A549 (cell line): Measurements from ENCODE around the gene HECTD2. TPM values are rescaled to one million over a fixed set of nuclear protein-coding genes. Genes with fewer than 3 reads are reported as not detected.

Source experiments
- ATAC-seq, 2 experiments: fragments of 200-7000 bp in 1 of 2; fragments of >200 bp in 1 of 2; cut with Nextera tagmentation in 1 of 2; cut with Tn5 transposase in 1 of 2; 3 replicates each; pipeline versions ENCODE4 v1.8.0 to v1.9.1; 2018 to 2020; ENCODE audit warnings: mild to moderate bottlenecking in 1 of 2, moderate library complexity in 1 of 2
- CTCF ChIA-PET: fragments of 300-600 bp; sonication (Branson Sonifier 250); formaldehyde crosslinking; extraction: SDS; loops from one replicate; lab custom pipeline; 2021; ENCODE audit warnings: antibody characterized with exemption, inconsistent platforms; lab: Yijun Ruan, JAX
- POLR2A ChIA-PET: fragments of 350-600 bp; formaldehyde crosslinking; extraction: SDS; loops from one replicate; lab custom pipeline; 2021; ENCODE audit warnings: antibody characterized with exemption, inconsistent platforms; lab: Yijun Ruan, JAX
- DNase-seq, 2 experiments: peaks; one replicate each; pipeline versions ENCODE4 v3.0.0 to v3.0.0-alpha.2; 2011 to 2016; ENCODE audit warnings: low read depth in 1 of 2, low spot score in 1 of 2
- FAIRE-seq: peaks from 2 replicates; lab custom pipeline; 2011; peaks lifted over from hg19 to GRCh38; lab: Jason Lieb, UNC
- H3K27ac ChIP-seq, 2 experiments: fragments of >200 bp; sonication (Bioruptor Twin); formaldehyde crosslinking; 3 replicates each; pipeline ENCODE4 v1.5.1; 2016 to 2017
- H3K4me1 ChIP-seq: fragments of >200 bp; sonication (Bioruptor Twin); formaldehyde crosslinking; 3 replicates; pipeline ENCODE4 v1.6.1; 2016
- H3K4me2 ChIP-seq: fragments of >200 bp; sonication (Bioruptor Twin); formaldehyde crosslinking; 3 replicates; pipeline ENCODE4 v1.6.1; 2016
- H3K4me3 ChIP-seq: fragments of >200 bp; sonication (Bioruptor Twin); formaldehyde crosslinking; 3 replicates; pipeline ENCODE4 v1.5.1; 2016
- H3K9me3 ChIP-seq: fragments of >200 bp; sonication (Bioruptor Twin); formaldehyde crosslinking; 3 replicates; pipeline ENCODE4 v1.6.1; 2016
- ATOH8 ChIP-seq: fragments of 250-450 bp; sonication (Bioruptor Pico); IDR thresholded peaks from 2 replicates; pipeline ENCODE4 v1.5.0; 2020; ENCODE audit warnings: low read depth, mild to moderate bottlenecking, moderate library complexity
- BHLHE40 ChIP-seq: IDR thresholded peaks from 2 replicates; pipeline ENCODE4 v1.6.1; 2012; ENCODE audit warnings: low read depth, low read length, inconsistent platforms
- CEBPB ChIP-seq, 2 experiments: fragments of >200 bp in 1 of 2; sonication (Bioruptor Twin) in 1 of 2; formaldehyde crosslinking in 1 of 2; IDR thresholded peaks; 2 replicates each; pipeline ENCODE4 v1.6.1; 2012 to 2016
- CHD4 ChIP-seq: fragments of 200-600 bp; sonication (generic); IDR thresholded peaks from 2 replicates; pipeline ENCODE4 v1.6.1; 2016; ENCODE audit warnings: antibody characterized with exemption, mild to moderate bottlenecking, borderline replicate concordance
- EHMT2 ChIP-seq: fragments of 200-600 bp; sonication (generic); IDR thresholded peaks from 2 replicates; pipeline ENCODE4 v1.6.1; 2016; ENCODE audit warnings: antibody characterized with exemption, low read depth, mild to moderate bottlenecking, moderate library complexity
- ESRRA ChIP-seq: fragments of 150-350 bp; IDR thresholded peaks from 2 replicates; pipeline ENCODE4 v1.6.1; 2014; ENCODE audit warnings: mild to moderate bottlenecking, low read length, borderline replicate concordance
- HES2 ChIP-seq: fragments of >200 bp; sonication (Bioruptor Twin); formaldehyde crosslinking; IDR thresholded peaks from 2 replicates; pipeline ENCODE4 v1.6.1; 2016
- HEYL ChIP-seq: fragments of 250-450 bp; sonication (Bioruptor Pico); IDR thresholded peaks from 2 replicates; pipeline ENCODE4 v1.8.0; 2021; ENCODE audit warnings: mild to moderate bottlenecking, moderate library complexity
- HOXA7 ChIP-seq: fragments of 250-450 bp; sonication (Bioruptor Pico); IDR thresholded peaks from 2 replicates; pipeline ENCODE4 v1.5.0; 2020; ENCODE audit warnings: mild to moderate bottlenecking, moderate library complexity
- HOXB5 ChIP-seq: fragments of 250-450 bp; sonication (Bioruptor Pico); IDR thresholded peaks from 2 replicates; pipeline ENCODE4 v1.5.0; 2020; ENCODE audit warnings: mild to moderate bottlenecking, moderate library complexity
- JUN ChIP-seq, 2 experiments: fragments of >200 bp; sonication (Bioruptor Twin); formaldehyde crosslinking; IDR thresholded peaks; 2 replicates in 1 of 2; 3 replicates in 1 of 2; pipeline ENCODE4 v1.6.1; 2016 to 2017
- JUNB ChIP-seq: fragments of >200 bp; sonication (Bioruptor Twin); formaldehyde crosslinking; IDR thresholded peaks from 2 replicates; pipeline ENCODE4 v1.6.1; 2016
- KDM1A ChIP-seq: fragments of 200-600 bp; sonication (generic); IDR thresholded peaks from 2 replicates; pipeline ENCODE4 v1.6.1; 2016; ENCODE audit warnings: low read depth, mild to moderate bottlenecking
- MAX ChIP-seq: IDR thresholded peaks from 2 replicates; pipeline ENCODE4 v1.6.1; 2012
- MYC ChIP-seq: IDR thresholded peaks from 2 replicates; pipeline ENCODE4 v1.6.1; 2012; ENCODE audit warnings: mild to moderate bottlenecking, inconsistent platforms, low read length, improper control_type of control experiment, borderline replicate concordance
- NPAS2 ChIP-seq: fragments of 250-450 bp; sonication (Bioruptor Pico); IDR thresholded peaks from 2 replicates; pipeline ENCODE4 v1.8.0; 2022; ENCODE audit warnings: mild to moderate bottlenecking, moderate library complexity, borderline replicate concordance
- NR3C1 ChIP-seq: fragments of >200 bp; sonication (Bioruptor Twin); formaldehyde crosslinking; IDR thresholded peaks from 3 replicates; pipeline ENCODE4 v1.6.1; 2017
- PHF8 ChIP-seq: fragments of 200-600 bp; sonication (generic); IDR thresholded peaks from 2 replicates; pipeline ENCODE4 v1.6.1; 2016; ENCODE audit warnings: low read depth, mild to moderate bottlenecking, antibody characterized with exemption, moderate library complexity, borderline replicate concordance
- POLR2A ChIP-seq: IDR thresholded peaks from 2 replicates; pipeline ENCODE4 v1.6.1; 2012; ENCODE audit warnings: mild to moderate bottlenecking, low read length
- RFX5 ChIP-seq: fragments of 450-650 bp; IDR thresholded peaks from 2 replicates; pipeline ENCODE4 v1.7.1; 2014; ENCODE audit warnings: antibody characterized with exemption, mild to moderate bottlenecking, moderate library complexity
- RNF2 ChIP-seq: fragments of 200-600 bp; sonication (generic); IDR thresholded peaks from 2 replicates; pipeline ENCODE4 v1.6.1; 2016; ENCODE audit warnings: low read depth, mild to moderate bottlenecking, antibody characterized with exemption, moderate library complexity, borderline replicate concordance
- SREBF2 ChIP-seq: fragments of 450-650 bp; IDR thresholded peaks from 2 replicates; pipeline ENCODE4 v1.6.1; 2014; ENCODE audit warnings: mild to moderate bottlenecking, moderate library complexity
- TP53 ChIP-seq: fragments of 250-450 bp; sonication (Bioruptor Pico); IDR thresholded peaks from 2 replicates; pipeline ENCODE4 v1.5.0; 2021; ENCODE audit warnings: mild to moderate bottlenecking, moderate library complexity
- ZSCAN20 ChIP-seq: fragments of 250-450 bp; sonication (Bioruptor Pico); IDR thresholded peaks from 2 replicates; pipeline ENCODE4 v1.8.0; 2022; ENCODE audit warnings: mild to moderate bottlenecking, moderate library complexity
- WGBS: methylation state at CpG from one replicate; pipeline ENCODE4 v1.1.6; 2017; ENCODE audit errors: missing lambda C conversion rate; 5-methylcytosine and 5-hydroxymethylcytosine counted together
- polyA plus RNA-seq, 4 experiments: library from polyadenylated mRNA; depleted of rRNA in 3 of 4; stranded (reverse); fragments of >200 nt; fragmentation: RNase III in 1 of 4; extraction: RNeasy Plus Mini Kit Qiagen cat#74134 plus additional on column Dnase treatment in 1 of 4; gene quantifications; 2 replicates in 3 of 4; 3 replicates in 1 of 4; pipeline ENCODE4 v1.2.3, GENCODE V29; 2011 to 2017

The HECTD2 gene
- polyA plus RNA-seq, 2 of the 4 experiments (the other 2 are of a cell fraction), result 4.1 to 13.9 TPM

GRCh38 chr10:91539930-91540329 is 129.8 kb downstream of the HECTD2 start:
- POLR2A ChIA-PET, result no interaction called here

GRCh38 chr10:91540733-91541132 is 130.6 kb downstream of the HECTD2 start:
- DNase-seq (no peak), FAIRE-seq (no peak), ATAC-seq (no peak)
- no peak overlapping the region for H3K27ac ChIP-seq
- 64% methylated on average over 6 of the region's 6 CpGs for WGBS
- no peak overlapping the region for H3K4me3 ChIP-seq
- H3K4me1 ChIP-seq, result no peaks in the 10 kb centered on the region
- TF ChIP-seq SREBF2, result no peak
- no peak for TF ChIP-seq TP53 (CRISPR knock-in tag)
- TF ChIP-seq ZSCAN20 (CRISPR knock-in tag), result no peak
- TF ChIP-seq HOXA7 (CRISPR knock-in tag), result no peak
- no peak for TF ChIP-seq PHF8
- TF ChIP-seq NR3C1, result no peak
- no peak for TF ChIP-seq CEBPB (IDR thresholded peaks at IDR 0.05)
- TF ChIP-seq HOXB5 (CRISPR knock-in tag), result no peak
- TF ChIP-seq KDM1A, result no peak
- no peak for TF ChIP-seq HES2
- no peak for TF ChIP-seq ATOH8
- no peak for TF ChIP-seq RNF2
- TF ChIP-seq JUNB, result no peak
- no peak for TF ChIP-seq ESRRA
- TF ChIP-seq MAX, result no peak
- TF ChIP-seq HEYL, result no peak
- no peak for TF ChIP-seq CHD4
- TF ChIP-seq POLR2A, result no peak
- no peak overlapping the region for H3K4me2 ChIP-seq
- H3K9me3 ChIP-seq, result peaks cover 6% of the 10 kb centered on the region; the same call in 1 of the 3 replicates
- POLR2A ChIA-PET, result no interaction called here
- CTCF ChIA-PET, result interaction anchor here (1.0 kb wide), 1 partner anchor 94 kb away, joined by 3 read pairs; no protein-coding TSS in a partner anchor

More at GRCh38 chr10:91539930-91540329, 129.8 kb downstream of the HECTD2 start:
- Histone ChIP-seq H3K4me3 (no peak overlapping the region), H3K4me1 (no peaks in the 10 kb centered on the region), H3K27ac (no peak overlapping the region), H3K4me2 (no peak overlapping the region), H3K9me3 (peaks cover 6% of the 10 kb centered on the region; the same call in 1 of the 3 replicates)
- TF ChIP-seq MAX (no peak), RFX5 (no peak), NPAS2 (CRISPR knock-in tag) (no peak), MYC (no peak), EHMT2 (no peak)
- WGBS, result 48% methylated on average over 5 of the region's 5 CpGs
- no peak for ATAC-seq
- no peak for FAIRE-seq
- DNase-seq, result no peak
- CTCF ChIA-PET, result interaction anchor here (1.0 to 1.2 kb wide), 2 partner anchors 12 to 95 kb away, joined by 3 to 4 read pairs; no protein-coding TSS in a partner anchor

- no peaks in the 10 kb centered on the region for H3K4me1 ChIP-seq
- ChIA-PET POLR2A (no interaction called here), CTCF (interaction anchor here (0.6 to 0.9 kb wide), 3 partner anchors 10 to 1595 kb away, joined by 3 to 4 read pairs (median 4); no protein-coding TSS in a partner anchor)
- WGBS, result 56% methylated on average over 6 of the region's 6 CpGs
- TF ChIP-seq BHLHE40 (no peak), JUN (IDR thresholded peaks at IDR 0.05) (no peak)
- no peak for DNase-seq
- peaks cover 6% of the 10 kb centered on the region; the same call in 1 of the 3 replicates for H3K9me3 ChIP-seq
- no peak for FAIRE-seq
- no peak overlapping the region for H3K4me3 ChIP-seq
- ATAC-seq, result no peak
- no peak overlapping the region for H3K27ac ChIP-seq
- no peak overlapping the region for H3K4me2 ChIP-seq
Measured at GRCh38 chr10:91541481-91541880, 131.3 kb downstream of the HECTD2 start.
